Measurements from ENCODE around the gene ADCY10.

Gene ADCY10

DNA sequence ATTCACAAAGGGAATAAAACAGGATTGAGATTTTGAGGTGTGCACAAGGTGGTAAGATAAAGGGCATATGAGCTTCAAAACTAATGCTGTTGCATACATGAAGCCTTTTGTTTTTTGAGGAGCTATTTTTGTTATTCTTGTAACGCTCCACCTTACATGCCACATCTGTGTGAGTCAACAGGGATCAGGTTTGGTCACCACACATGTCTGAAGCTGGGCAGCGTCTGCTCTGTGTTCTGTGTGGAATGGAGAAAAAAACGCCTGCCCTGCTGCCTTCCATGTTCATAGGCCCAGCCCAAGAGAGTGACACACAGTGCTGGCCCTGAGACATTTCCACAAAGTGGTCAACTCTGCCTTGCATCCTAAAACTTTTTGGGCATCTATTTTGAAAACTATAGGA lies 124.4 kb downstream of the ADCY10 start:
- Histone ChIP-seq H3K27me3 (ENCODE audit: low read depth, low read length) (no peaks in the 10 kb centered on the region), H4K20me1 (ENCODE audit: insufficient read depth, low read length) (no peaks in the 10 kb centered on the region), H3K9me3 (ENCODE audit: insufficient read depth, low read length) (no peaks in the 10 kb centered on the region), H3K36me3 (replicated peaks; ENCODE audit: low read depth, low read length) (peaks cover 37% of the 10 kb centered on the region), H3K79me2 (ENCODE audit: low read length) (no peaks in the 10 kb centered on the region), H3K4me1 (ENCODE audit: low read length) (no peaks in the 10 kb centered on the region), H3K27ac (ENCODE audit: low read length) (no peak overlapping the region), H3K9ac (ENCODE audit: low read length) (no peak overlapping the region), H2AFZ (ENCODE audit: low read depth, low read length) (no peak overlapping the region), H3K4me3 (ENCODE audit: low read length) (no peak overlapping the region), H3K4me2 (ENCODE audit: low read length) (no peak overlapping the region)
- TF ChIP-seq, protein P1, sequence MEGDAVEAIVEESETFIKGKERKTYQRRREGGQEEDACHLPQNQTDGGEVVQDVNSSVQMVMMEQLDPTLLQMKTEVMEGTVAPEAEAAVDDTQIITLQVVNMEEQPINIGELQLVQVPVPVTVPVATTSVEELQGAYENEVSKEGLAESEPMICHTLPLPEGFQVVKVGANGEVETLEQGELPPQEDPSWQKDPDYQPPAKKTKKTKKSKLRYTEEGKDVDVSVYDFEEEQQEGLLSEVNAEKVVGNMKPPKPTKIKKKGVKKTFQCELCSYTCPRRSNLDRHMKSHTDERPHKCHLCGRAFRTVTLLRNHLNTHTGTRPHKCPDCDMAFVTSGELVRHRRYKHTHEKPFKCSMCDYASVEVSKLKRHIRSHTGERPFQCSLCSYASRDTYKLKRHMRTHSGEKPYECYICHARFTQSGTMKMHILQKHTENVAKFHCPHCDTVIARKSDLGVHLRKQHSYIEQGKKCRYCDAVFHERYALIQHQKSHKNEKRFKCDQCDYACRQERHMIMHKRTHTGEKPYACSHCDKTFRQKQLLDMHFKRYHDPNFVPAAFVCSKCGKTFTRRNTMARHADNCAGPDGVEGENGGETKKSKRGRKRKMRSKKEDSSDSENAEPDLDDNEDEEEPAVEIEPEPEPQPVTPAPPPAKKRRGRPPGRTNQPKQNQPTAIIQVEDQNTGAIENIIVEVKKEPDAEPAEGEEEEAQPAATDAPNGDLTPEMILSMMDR (IDR thresholded peaks at IDR 0.05; ENCODE audit: low read depth, low read length): no peak
- no peak for TF ChIP-seq EZH2phosphoT487 (IDR thresholded peaks at IDR 0.05; ENCODE audit: low read depth)

DNA sequence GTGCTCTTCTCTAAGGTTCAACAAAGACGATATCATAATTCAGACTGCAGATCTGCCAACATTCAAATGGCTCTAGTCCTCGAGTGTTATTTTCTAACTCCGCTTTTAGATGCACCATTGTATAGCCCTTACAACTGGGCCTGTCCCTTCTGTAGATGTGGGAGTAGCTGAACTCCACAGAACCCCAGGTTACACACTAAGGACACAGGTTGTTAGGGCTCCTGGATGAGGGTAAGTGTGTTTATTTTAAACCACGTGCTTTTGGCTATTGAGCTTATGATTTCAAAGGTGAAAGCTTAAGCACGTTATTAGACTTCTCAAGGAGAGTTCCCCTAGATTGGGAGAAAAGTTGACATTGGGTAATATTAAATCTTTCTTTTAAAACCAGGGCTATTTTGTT lies 127.4 kb downstream of the ADCY10 start:
- H3K36me3 ChIP-seq (replicated peaks; ENCODE audit: low read depth, low read length): peaks cover 39% of the 10 kb centered on the region
- TF ChIP-seq, protein P1 (IDR thresholded peaks at IDR 0.05; ENCODE audit: low read depth, low read length): no peak
- TF ChIP-seq EZH2phosphoT487 (IDR thresholded peaks at IDR 0.05; ENCODE audit: low read depth): no peak

GRCh38 chr1:167784876-167785550 lies 128.9 kb downstream of the ADCY10 start:
- H3K9me3 ChIP-seq (ENCODE audit: insufficient read depth, low read length): no peaks in the 10 kb centered on the region
- H3K36me3 ChIP-seq (replicated peaks; ENCODE audit: low read depth, low read length): peaks cover 52% of the 10 kb centered on the region
- no peaks in the 10 kb centered on the region for H3K79me2 ChIP-seq (ENCODE audit: low read length)
- no peak overlapping the region for H2AFZ ChIP-seq (ENCODE audit: low read depth, low read length)
- H3K27me3 ChIP-seq (ENCODE audit: low read depth, low read length): no peaks in the 10 kb centered on the region
- H3K27ac ChIP-seq (ENCODE audit: low read length): no peak overlapping the region
- H3K9ac ChIP-seq (ENCODE audit: low read length): no peak overlapping the region
- no peaks in the 10 kb centered on the region for H4K20me1 ChIP-seq (ENCODE audit: insufficient read depth, low read length)
- H3K4me3 ChIP-seq (ENCODE audit: low read length): no peak overlapping the region
- no peak overlapping the region for H3K4me2 ChIP-seq (ENCODE audit: low read length)
- no peaks in the 10 kb centered on the region for H3K4me1 ChIP-seq (ENCODE audit: low read length)
- TF ChIP-seq, protein P1 (IDR thresholded peaks at IDR 0.05; ENCODE audit: low read depth, low read length): no peak
- TF ChIP-seq EZH2phosphoT487 (IDR thresholded peaks at IDR 0.05; ENCODE audit: low read depth): no peak

More for the DNA sequence above, 127.4 kb downstream of the ADCY10 start:
- Histone ChIP-seq H3K9me3 (ENCODE audit: insufficient read depth, low read length) (no peaks in the 10 kb centered on the region), H3K9ac (ENCODE audit: low read length) (no peak overlapping the region), H3K27me3 (ENCODE audit: low read depth, low read length) (no peaks in the 10 kb centered on the region), H3K27ac (ENCODE audit: low read length) (no peak overlapping the region), H3K4me3 (ENCODE audit: low read length) (no peak overlapping the region), H3K4me2 (ENCODE audit: low read length) (no peak overlapping the region), H3K4me1 (ENCODE audit: low read length) (no peaks in the 10 kb centered on the region), H2AFZ (ENCODE audit: low read depth, low read length) (no peak overlapping the region), H4K20me1 (ENCODE audit: insufficient read depth, low read length) (no peaks in the 10 kb centered on the region), H3K79me2 (ENCODE audit: low read length) (no peaks in the 10 kb centered on the region)

GRCh38 chr1:167782946-167783345 lies 131.0 kb downstream of the ADCY10 start:
- H3K36me3 ChIP-seq (replicated peaks; ENCODE audit: low read depth, low read length): peaks cover 51% of the 10 kb centered on the region
- TF ChIP-seq, protein P1 (IDR thresholded peaks at IDR 0.05; ENCODE audit: low read depth, low read length): no peak
- no peak for TF ChIP-seq EZH2phosphoT487 (IDR thresholded peaks at IDR 0.05; ENCODE audit: low read depth)
- H4K20me1 ChIP-seq (ENCODE audit: insufficient read depth, low read length): no peaks in the 10 kb centered on the region

More at GRCh38 chr1:167782946-167783345, 131.0 kb downstream of the ADCY10 start:
- Histone ChIP-seq H3K27me3 (ENCODE audit: low read depth, low read length) (no peaks in the 10 kb centered on the region), H3K79me2 (ENCODE audit: low read length) (no peaks in the 10 kb centered on the region), H3K9ac (ENCODE audit: low read length) (no peak overlapping the region), H3K4me3 (ENCODE audit: low read length) (no peak overlapping the region), H3K4me1 (ENCODE audit: low read length) (no peaks in the 10 kb centered on the region), H2AFZ (ENCODE audit: low read depth, low read length) (no peak overlapping the region), H3K9me3 (ENCODE audit: insufficient read depth, low read length) (no peaks in the 10 kb centered on the region), H3K4me2 (ENCODE audit: low read length) (no peak overlapping the region), H3K27ac (ENCODE audit: low read length) (no peak overlapping the region)

All from OCI-LY3 (cell line).